ENCODE data around the gene GLUL. TPM values are rescaled to one million over a fixed set of nuclear protein-coding genes. Genes with fewer than 3 reads are reported as not detected.

Gene GLUL
- total RNA-seq, 3 donors from 2014 or later: 1,940 to 10,612 (median 2,824) TPM

GRCh38 chr1:182366596-182366995, 25.0 kb downstream of the GLUL start:
- no peak overlapping the region for H3K4me3 ChIP-seq
- no peaks in the 10 kb centered on the region for H3K4me1 ChIP-seq
- DNase-seq (ENCODE audit: low spot score in 2 of 2): no peak
- no peaks in the 10 kb centered on the region for H3K9me3 ChIP-seq
- intact Hi-C loops (cut with DNase I; ENCODE audit: low total_unique reads): loop anchor here (5.0 kb wide), 1 partner anchor 631 kb away; no protein-coding TSS in a partner anchor
- H3K27me3 ChIP-seq: no peaks in the 10 kb centered on the region
- TF ChIP-seq, protein P1, sequence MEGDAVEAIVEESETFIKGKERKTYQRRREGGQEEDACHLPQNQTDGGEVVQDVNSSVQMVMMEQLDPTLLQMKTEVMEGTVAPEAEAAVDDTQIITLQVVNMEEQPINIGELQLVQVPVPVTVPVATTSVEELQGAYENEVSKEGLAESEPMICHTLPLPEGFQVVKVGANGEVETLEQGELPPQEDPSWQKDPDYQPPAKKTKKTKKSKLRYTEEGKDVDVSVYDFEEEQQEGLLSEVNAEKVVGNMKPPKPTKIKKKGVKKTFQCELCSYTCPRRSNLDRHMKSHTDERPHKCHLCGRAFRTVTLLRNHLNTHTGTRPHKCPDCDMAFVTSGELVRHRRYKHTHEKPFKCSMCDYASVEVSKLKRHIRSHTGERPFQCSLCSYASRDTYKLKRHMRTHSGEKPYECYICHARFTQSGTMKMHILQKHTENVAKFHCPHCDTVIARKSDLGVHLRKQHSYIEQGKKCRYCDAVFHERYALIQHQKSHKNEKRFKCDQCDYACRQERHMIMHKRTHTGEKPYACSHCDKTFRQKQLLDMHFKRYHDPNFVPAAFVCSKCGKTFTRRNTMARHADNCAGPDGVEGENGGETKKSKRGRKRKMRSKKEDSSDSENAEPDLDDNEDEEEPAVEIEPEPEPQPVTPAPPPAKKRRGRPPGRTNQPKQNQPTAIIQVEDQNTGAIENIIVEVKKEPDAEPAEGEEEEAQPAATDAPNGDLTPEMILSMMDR (IDR thresholded peaks at IDR 0.05): no peak
- no peak for TF ChIP-seq POLR2AphosphoS5 (IDR thresholded peaks at IDR 0.05)
- TF ChIP-seq POLR2A (IDR thresholded peaks at IDR 0.05): no peak
- no peak overlapping the region for H3K27ac ChIP-seq
- H3K36me3 ChIP-seq: no peaks in the 10 kb centered on the region

GRCh38 chr1:182359645-182360044, 31.9 kb downstream of the GLUL start:
- Histone ChIP-seq H3K36me3 (no peaks in the 10 kb centered on the region), H3K9me3 (no peaks in the 10 kb centered on the region), H3K27ac (no peak overlapping the region), H3K4me1 (no peaks in the 10 kb centered on the region), H3K27me3 (no peaks in the 10 kb centered on the region), H3K4me3 (no peak overlapping the region)
- no peak for DNase-seq (ENCODE audit: low spot score in 2 of 2)
- no peak for TF ChIP-seq POLR2AphosphoS5 (IDR thresholded peaks at IDR 0.05)
- TF ChIP-seq, protein P1 (IDR thresholded peaks at IDR 0.05): no peak
- TF ChIP-seq POLR2A (IDR thresholded peaks at IDR 0.05): no peak
- intact Hi-C loops (cut with DNase I; ENCODE audit: low total_unique reads): no loop called here

DNA sequence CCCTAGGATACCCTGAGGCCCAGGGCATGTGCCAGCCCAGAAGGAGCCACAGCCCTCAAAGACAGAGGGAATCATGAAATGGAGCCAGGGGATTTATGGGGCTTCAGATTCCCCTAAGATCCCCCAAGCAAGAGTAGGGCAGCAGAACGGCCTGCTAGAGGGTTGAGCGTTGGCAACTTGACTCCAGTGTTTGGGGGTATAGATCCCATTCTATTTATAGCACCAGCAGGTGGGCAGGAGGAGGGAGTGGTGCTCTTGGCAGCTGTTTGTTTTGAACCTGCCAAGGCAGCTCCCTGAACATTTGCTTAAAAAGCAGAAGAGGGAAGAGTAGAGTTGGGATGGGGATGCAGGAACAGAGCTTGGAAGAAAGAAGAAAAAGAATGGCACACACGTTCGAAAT, 33.7 kb downstream of the GLUL start:
- TF ChIP-seq, protein P1 (IDR thresholded peaks at IDR 0.05): no peak
- TF ChIP-seq POLR2A (IDR thresholded peaks at IDR 0.05) (no peak), POLR2AphosphoS5 (IDR thresholded peaks at IDR 0.05) (no peak)
- Histone ChIP-seq H3K36me3 (no peaks in the 10 kb centered on the region), H3K4me1 (no peaks in the 10 kb centered on the region), H3K9me3 (no peaks in the 10 kb centered on the region), H3K27me3 (no peaks in the 10 kb centered on the region), H3K27ac (no peak overlapping the region), H3K4me3 (no peak overlapping the region)
- no peak for DNase-seq (ENCODE audit: low spot score in 2 of 2)
- intact Hi-C loops (cut with DNase I; ENCODE audit: low total_unique reads): no loop called here

GRCh38 chr1:182357171-182357570, 34.4 kb downstream of the GLUL start:
- Histone ChIP-seq H3K4me1 (no peaks in the 10 kb centered on the region), H3K36me3 (no peaks in the 10 kb centered on the region), H3K27me3 (no peaks in the 10 kb centered on the region), H3K4me3 (no peak overlapping the region), H3K27ac (no peak overlapping the region), H3K9me3 (no peaks in the 10 kb centered on the region)
- no peak for DNase-seq (ENCODE audit: low spot score in 2 of 2)
- TF ChIP-seq, protein P1 (IDR thresholded peaks at IDR 0.05): no peak
- TF ChIP-seq POLR2A (IDR thresholded peaks at IDR 0.05): no peak
- TF ChIP-seq POLR2AphosphoS5 (IDR thresholded peaks at IDR 0.05): no peak
- intact Hi-C loops (cut with DNase I; ENCODE audit: low total_unique reads): no loop called here

GRCh38 chr1:182355723-182356098, 35.9 kb downstream of the GLUL start:
- TF ChIP-seq, protein P1 (IDR thresholded peaks at IDR 0.05): no peak
- TF ChIP-seq POLR2AphosphoS5 (IDR thresholded peaks at IDR 0.05) (no peak), POLR2A (IDR thresholded peaks at IDR 0.05) (no peak)
- intact Hi-C loops (cut with DNase I; ENCODE audit: low total_unique reads): no loop called here
- H3K27me3 ChIP-seq: no peaks in the 10 kb centered on the region

More at GRCh38 chr1:182355723-182356098, 35.9 kb downstream of the GLUL start:
- no peaks in the 10 kb centered on the region for H3K4me1 ChIP-seq
- H3K36me3 ChIP-seq: no peaks in the 10 kb centered on the region
- H3K4me3 ChIP-seq: no peak overlapping the region
- H3K9me3 ChIP-seq: no peaks in the 10 kb centered on the region
- H3K27ac ChIP-seq: no peak overlapping the region
- DNase-seq (ENCODE audit: low spot score in 2 of 2): no peak

Measured in breast epithelium (tissue), 4 donors.